HFF-Myc (cell line): ENCODE results near the gene PLPP4.

ENCODE experiments used
- DNase-seq: peaks from one replicate; pipeline ENCODE4 v3.0.0-alpha.2; 2011; ENCODE audit warnings: low read depth; ENCODE audit errors: extremely low read depth
- H3K4me3 ChIP-seq: replicated peaks from 2 replicates; pipeline ENCODE4 v1.5.1; 2011; ENCODE audit warnings: low read depth, mild to moderate bottlenecking, control low read depth, low read length
- TF ChIP-seq, protein P1 (sequence below): IDR thresholded peaks from 2 replicates; pipeline ENCODE4 v1.5.1; 2012; ENCODE audit warnings: mild to moderate bottlenecking, low read depth, low read length, control low read depth; ENCODE audit errors: missing control alignments

PLPP4 gene

DNA sequence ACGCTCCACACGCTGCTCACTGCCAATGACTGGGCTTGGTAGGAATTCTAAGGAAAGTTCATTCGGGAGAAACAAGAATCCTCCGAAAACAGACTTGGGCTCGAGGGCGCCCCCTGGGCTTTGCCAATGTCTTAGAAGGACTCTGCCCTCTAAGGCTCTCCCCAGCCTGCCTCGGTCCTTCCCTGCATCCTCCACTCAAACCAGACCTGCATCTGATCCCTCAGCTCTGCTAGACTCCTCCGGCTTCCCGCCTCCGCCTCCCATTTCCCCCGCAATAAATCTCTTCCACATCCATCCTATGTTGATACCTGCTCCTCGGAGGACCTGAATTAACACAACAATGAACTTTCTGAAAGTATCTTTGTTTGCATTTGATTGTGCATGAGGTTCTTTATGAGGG lies 177.6 kb downstream of the PLPP4 start:
- H3K4me3 ChIP-seq = no peak overlapping the region
- TF ChIP-seq, protein P1, sequence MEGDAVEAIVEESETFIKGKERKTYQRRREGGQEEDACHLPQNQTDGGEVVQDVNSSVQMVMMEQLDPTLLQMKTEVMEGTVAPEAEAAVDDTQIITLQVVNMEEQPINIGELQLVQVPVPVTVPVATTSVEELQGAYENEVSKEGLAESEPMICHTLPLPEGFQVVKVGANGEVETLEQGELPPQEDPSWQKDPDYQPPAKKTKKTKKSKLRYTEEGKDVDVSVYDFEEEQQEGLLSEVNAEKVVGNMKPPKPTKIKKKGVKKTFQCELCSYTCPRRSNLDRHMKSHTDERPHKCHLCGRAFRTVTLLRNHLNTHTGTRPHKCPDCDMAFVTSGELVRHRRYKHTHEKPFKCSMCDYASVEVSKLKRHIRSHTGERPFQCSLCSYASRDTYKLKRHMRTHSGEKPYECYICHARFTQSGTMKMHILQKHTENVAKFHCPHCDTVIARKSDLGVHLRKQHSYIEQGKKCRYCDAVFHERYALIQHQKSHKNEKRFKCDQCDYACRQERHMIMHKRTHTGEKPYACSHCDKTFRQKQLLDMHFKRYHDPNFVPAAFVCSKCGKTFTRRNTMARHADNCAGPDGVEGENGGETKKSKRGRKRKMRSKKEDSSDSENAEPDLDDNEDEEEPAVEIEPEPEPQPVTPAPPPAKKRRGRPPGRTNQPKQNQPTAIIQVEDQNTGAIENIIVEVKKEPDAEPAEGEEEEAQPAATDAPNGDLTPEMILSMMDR = peak; percentile 20
- no peak for DNase-seq
